SK-N-MC (cell line): ENCODE measurements around the gene HOXC12.

Experiments
- EZH2 ChIP-seq: fragments of 200-600 bp; sonication (generic); IDR thresholded peaks from one replicate; pipeline ENCODE4 v1.6.1; 2017; ENCODE audit warnings: antibody characterized with exemption
- FOXP2 ChIP-seq: optimal IDR thresholded peaks from 2 replicates; pipeline ENCODE3; 2011; ENCODE audit warnings: mild to moderate bottlenecking, moderate library complexity; ENCODE audit not compliant: insufficient read depth; ENCODE audit errors: extremely low read length, control extremely low read depth
- POLR2AphosphoS5 ChIP-seq: IDR thresholded peaks from 2 replicates; pipeline ENCODE4 v1.6.1; 2012; ENCODE audit warnings: mild to moderate bottlenecking, low read depth, low read length, borderline replicate concordance

- TF ChIP-seq EZH2 (no peak), POLR2AphosphoS5 (no peak; the same call in 1 of the 2 replicates), FOXP2 (no peak)
These were observed 34.8 kb downstream of the HOXC12 start for GRCh38 chr12:53989227-53990113.
